ENCODE results near the gene OGFRL1.

DNA sequence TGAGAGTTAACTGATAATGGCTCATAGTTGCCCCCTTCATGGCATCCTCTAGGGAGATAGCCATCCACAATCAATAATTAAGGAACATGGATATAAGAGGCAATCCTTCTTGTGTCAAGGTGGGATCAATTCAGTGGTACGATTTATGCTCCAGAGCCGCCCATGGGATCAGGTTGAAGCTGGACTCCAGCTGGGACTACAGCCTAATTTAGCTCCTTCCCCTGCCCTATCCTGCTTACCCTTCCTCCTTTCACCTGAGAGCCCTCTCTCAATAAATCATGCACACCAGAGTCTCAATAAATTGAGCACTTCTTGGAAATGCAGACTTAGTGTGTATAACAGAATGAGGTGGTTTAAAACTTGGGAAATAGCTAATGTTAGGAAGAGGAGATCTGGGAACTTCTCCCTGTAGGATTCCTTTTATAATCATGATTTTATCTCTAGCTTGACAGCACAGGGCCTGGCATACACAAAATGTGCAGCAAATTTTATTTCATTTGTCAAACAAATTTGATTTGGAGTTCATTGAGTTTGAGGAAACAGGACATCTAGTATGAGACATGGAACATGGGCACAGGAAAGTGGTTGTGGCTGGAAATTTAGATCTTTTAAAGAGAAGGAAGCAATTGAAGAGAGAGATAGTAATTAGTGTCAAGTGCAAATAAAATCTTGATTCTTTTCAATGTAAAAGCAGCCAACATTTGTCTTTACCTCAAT is 28.6 kb upstream of the OGFRL1 start:
- no peak for TF ChIP-seq KAT7 (CRISPR knock-in tag; IDR thresholded peaks at IDR 0.05; ENCODE audit: borderline replicate concordance)
- TF ChIP-seq, protein P1, sequence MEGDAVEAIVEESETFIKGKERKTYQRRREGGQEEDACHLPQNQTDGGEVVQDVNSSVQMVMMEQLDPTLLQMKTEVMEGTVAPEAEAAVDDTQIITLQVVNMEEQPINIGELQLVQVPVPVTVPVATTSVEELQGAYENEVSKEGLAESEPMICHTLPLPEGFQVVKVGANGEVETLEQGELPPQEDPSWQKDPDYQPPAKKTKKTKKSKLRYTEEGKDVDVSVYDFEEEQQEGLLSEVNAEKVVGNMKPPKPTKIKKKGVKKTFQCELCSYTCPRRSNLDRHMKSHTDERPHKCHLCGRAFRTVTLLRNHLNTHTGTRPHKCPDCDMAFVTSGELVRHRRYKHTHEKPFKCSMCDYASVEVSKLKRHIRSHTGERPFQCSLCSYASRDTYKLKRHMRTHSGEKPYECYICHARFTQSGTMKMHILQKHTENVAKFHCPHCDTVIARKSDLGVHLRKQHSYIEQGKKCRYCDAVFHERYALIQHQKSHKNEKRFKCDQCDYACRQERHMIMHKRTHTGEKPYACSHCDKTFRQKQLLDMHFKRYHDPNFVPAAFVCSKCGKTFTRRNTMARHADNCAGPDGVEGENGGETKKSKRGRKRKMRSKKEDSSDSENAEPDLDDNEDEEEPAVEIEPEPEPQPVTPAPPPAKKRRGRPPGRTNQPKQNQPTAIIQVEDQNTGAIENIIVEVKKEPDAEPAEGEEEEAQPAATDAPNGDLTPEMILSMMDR (IDR thresholded peaks at IDR 0.05): no peak
- TF ChIP-seq CBFB (CRISPR knock-in tag; IDR thresholded peaks at IDR 0.05; ENCODE audit: low read depth): no peak
- TF ChIP-seq RELA (CRISPR knock-in tag; IDR thresholded peaks at IDR 0.05; ENCODE audit: borderline replicate concordance): no peak
- TF ChIP-seq TP53 (CRISPR knock-in tag; IDR thresholded peaks at IDR 0.05): no peak

All from WTC11 (cell line).